GM12878 (cell line): ENCODE results near the gene MARCHF11. TPM values are rescaled to one million over a fixed set of nuclear protein-coding genes. Genes with fewer than 3 reads are reported as not detected.

Experiments used
- ATAC-seq: fragments of 200-7000 bp; cut with Tn5 transposase; 3 replicates; pipeline ENCODE4 v1.9.1; 2020; ENCODE audit warnings: mild to moderate bottlenecking, moderate library complexity
- BruUV-seq: library from RNA; stranded (reverse); fragments of 400-500 nt; replicated peaks from 2 replicates; lab custom pipeline; 2021; lab: Mats Ljungman, UMichigan
- CTCF ChIA-PET: fragments of 300-600 bp; sonication (Branson Sonifier 250); formaldehyde crosslinking; extraction: SDS; loops from one replicate; lab custom pipeline; 2021; ENCODE audit warnings: inconsistent platforms; lab: Yijun Ruan, JAX
- POLR2A ChIA-PET: fragments of 350-600 bp; formaldehyde crosslinking; extraction: SDS; loops from one replicate; lab custom pipeline; 2021; ENCODE audit warnings: inconsistent platforms; lab: Charles Lee
- RAD21 ChIA-PET: fragments of 300-600 bp; sonication (Branson Sonifier 250); formaldehyde crosslinking; loops from one replicate; lab custom pipeline; 2023; ENCODE audit warnings: antibody characterized with exemption; ENCODE audit not compliant: unreplicated experiment; lab: Charles Lee
- SMC1A ChIA-PET: fragments of 300-600 bp; sonication (Branson Sonifier 250); formaldehyde crosslinking; loops from one replicate; lab custom pipeline; 2023; ENCODE audit not compliant: unreplicated experiment, uncharacterized antibody; lab: Charles Lee
- DNase-seq: peaks from one replicate; pipeline ENCODE4 v3.0.0-alpha.2; 2011; ENCODE audit warnings: low read depth, low spot score
- FAIRE-seq: peaks from 3 replicates; lab custom pipeline; 2011; peaks lifted over from hg19 to GRCh38; lab: Jason Lieb, UNC
- H2AFZ ChIP-seq: 2 replicates; pipeline ENCODE4 v1.6.0; 2011; ENCODE audit warnings: low read depth, low read length, control low read depth; ENCODE audit not compliant: control insufficient read depth
- H3K27ac ChIP-seq: 2 replicates; pipeline ENCODE4 v1.5.1; 2011; ENCODE audit warnings: control low read depth; ENCODE audit not compliant: control insufficient read depth, insufficient read depth
- H3K27me3 ChIP-seq, 2 experiments: replicated peaks in 1 of 2; 2 replicates each; pipeline versions ENCODE4 v1.6.0 to v1.6.1; 2011; ENCODE audit warnings: low read length in 1 of 2; ENCODE audit not compliant: control insufficient read depth in 2 of 2, insufficient read depth in 2 of 2
- H3K36me3 ChIP-seq, 2 experiments: 2 replicates each; pipeline ENCODE4 v1.5.1; 2011; ENCODE audit warnings: low read length in 1 of 2; ENCODE audit not compliant: control insufficient read depth in 2 of 2, insufficient read depth in 2 of 2
- H3K4me1 ChIP-seq: 2 replicates; pipeline ENCODE4 v1.6.1; 2011; ENCODE audit warnings: mild to moderate bottlenecking, low read length, moderate library complexity, mixed read lengths; ENCODE audit not compliant: control insufficient read depth, insufficient read depth
- H3K4me2 ChIP-seq: 2 replicates; pipeline ENCODE4 v1.6.0; 2011; ENCODE audit warnings: control low read depth; ENCODE audit not compliant: control insufficient read depth, insufficient read depth
- H3K4me3 ChIP-seq: fragments of 200-600 bp; sonication (generic); 2 replicates; pipeline ENCODE4 v1.5.1; 2016
- H3K79me2 ChIP-seq: 2 replicates; pipeline ENCODE4 v1.6.0; 2011; ENCODE audit warnings: low read length; ENCODE audit not compliant: control insufficient read depth, insufficient read depth
- H3K9ac ChIP-seq: 2 replicates; pipeline ENCODE4 v1.8.0; 2011; ENCODE audit warnings: low read length, control low read depth, mixed read lengths; ENCODE audit not compliant: control insufficient read depth, insufficient read depth
- H3K9me3 ChIP-seq: replicated peaks from 3 replicates; pipeline ENCODE4 v1.5.1; 2011; ENCODE audit warnings: mild to moderate bottlenecking, low read length; ENCODE audit not compliant: control insufficient read depth, insufficient read depth
- H4K20me1 ChIP-seq: 2 replicates; pipeline ENCODE4 v1.6.0; 2011; ENCODE audit not compliant: control insufficient read depth, insufficient read depth
- CREM ChIP-seq: IDR thresholded peaks from 2 replicates; pipeline ENCODE4 v1.6.1; 2014; ENCODE audit warnings: antibody characterized with exemption, low read depth
- KDM1A ChIP-seq: fragments of 200-600 bp; sonication (generic); IDR thresholded peaks from 2 replicates; pipeline ENCODE4 v1.6.1; 2016; ENCODE audit warnings: borderline replicate concordance
- MTA3 ChIP-seq: IDR thresholded peaks from 2 replicates; pipeline ENCODE4 v1.6.1; 2012; ENCODE audit warnings: low read length, inconsistent platforms, borderline replicate concordance
- PAX8 ChIP-seq: fragments of 450-650 bp; IDR thresholded peaks from 2 replicates; pipeline ENCODE4 v1.6.1; 2017; ENCODE audit warnings: mild to moderate bottlenecking, moderate library complexity
- SP1 ChIP-seq: IDR thresholded peaks from one replicate; pipeline ENCODE4 v1.6.1; 2011; ENCODE audit warnings: low read depth, low read length
- ZSCAN29 ChIP-seq: fragments of 450-650 bp; IDR thresholded peaks from 2 replicates; pipeline ENCODE4 v1.6.1; 2017; ENCODE audit warnings: mild to moderate bottlenecking, moderate library complexity
- WGBS: methylation state at CpG from one replicate; pipeline ENCODE4 v1.1.6; 2016; ENCODE audit warnings: low lambda C conversion rate; ENCODE audit not compliant: insufficient replicate concordance, insufficient coverage; ENCODE audit errors: missing lambda C conversion rate; 5-methylcytosine and 5-hydroxymethylcytosine counted together
- in situ Hi-C: fragments of 300-500 bp; cut with MboI; formaldehyde crosslinking; loops from 9 replicates; pipeline ENCODE4 v1.14.3; 2018; ENCODE audit warnings: mixed read lengths
- intact Hi-C: fragments of 100-400 bp; cut with micrococcal nuclease; formaldehyde crosslinking; loops from one replicate; pipeline ENCODE4 v1.14.2; 2022; ENCODE audit not compliant: unreplicated experiment
- polyA plus RNA-seq, 11 experiments: library from polyadenylated mRNA; depleted of rRNA in 4 of 11; unstranded in 6 of 11; stranded (reverse) in 5 of 11; fragments of >200 nt; fragmentation: Nextera tagmentation in 4 of 11; fragmentation: Illumina TruSeq in 1 of 11; extraction: Ambion mirVana in 4 of 11; extraction: Trizol in 1 of 11; gene quantifications; 1 replicate in 1 of 11; 2 replicates in 10 of 11; pipeline versions ENCODE4 v1.2.1 to v1.2.3, GENCODE V29; 2011 to 2016; ENCODE audit warnings: inconsistent platforms in 2 of 11, missing spikeins in 2 of 11, low read depth in 1 of 11
- total RNA-seq, 4 experiments: library from RNA; depleted of rRNA in 3 of 4; stranded (reverse); fragments of >200 nt in 3 of 4; fragmentation: Illumina TruSeq in 1 of 4; extraction: Trizol in 1 of 4; gene quantifications; 2 replicates each; pipeline versions ENCODE4 v1.2.1 to v1.2.3, GENCODE V29; 2013 to 2021
- TF ChIP-seq, protein P1 (sequence below): fragments of 450-650 bp; formaldehyde crosslinking; IDR thresholded peaks from 2 replicates; pipeline ENCODE4 v1.4.0; 2022; ENCODE audit warnings: mild to moderate bottlenecking, moderate library complexity

Gene MARCHF11
- total and polyA plus RNA-seq, 10 of the 15 experiments (the other 5 are each of a cell fraction or from before 2014, with no cell fraction given) = 0.26 TPM; not detected in 9

DNA sequence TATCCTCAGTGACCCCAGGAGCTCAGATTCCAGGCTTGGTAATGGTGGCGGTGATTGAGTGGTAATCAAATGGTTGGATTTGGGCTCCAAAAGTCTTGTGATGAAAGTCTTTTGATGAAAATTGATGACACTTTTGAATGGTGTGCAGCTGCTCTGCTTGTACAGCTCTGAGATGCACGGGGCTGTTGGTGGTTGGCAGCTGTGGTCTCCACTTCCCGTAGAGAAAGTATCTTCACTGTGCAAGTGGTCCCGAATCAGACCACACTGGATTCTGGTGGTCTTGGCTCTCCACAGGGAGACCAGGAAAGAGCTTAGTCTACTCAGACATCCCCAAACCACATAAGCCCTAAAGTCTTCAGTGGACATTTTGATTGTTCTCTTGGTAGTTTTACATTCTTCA, 96.6 kb downstream of the MARCHF11 start:
- POLR2A ChIA-PET = no interaction called here
- RAD21 ChIA-PET = no interaction called here
- H3K79me2 ChIP-seq = no peaks in the 10 kb centered on the region
- SMC1A ChIA-PET = interaction anchor here (0.6 kb wide), 1 partner anchor 35 kb away, joined by 3 read pairs; no protein-coding TSS in a partner anchor
- H3K9me3 ChIP-seq = no peaks in the 10 kb centered on the region
- no peak overlapping the region for H3K27ac ChIP-seq
- no peaks in the 10 kb centered on the region for H3K36me3 ChIP-seq
- BruUV-seq = no TSS peak
- no peak overlapping the region for H2AFZ ChIP-seq
- no peak overlapping the region for H3K9ac ChIP-seq
- TF ChIP-seq KDM1A = no peak
- TF ChIP-seq, protein P1, sequence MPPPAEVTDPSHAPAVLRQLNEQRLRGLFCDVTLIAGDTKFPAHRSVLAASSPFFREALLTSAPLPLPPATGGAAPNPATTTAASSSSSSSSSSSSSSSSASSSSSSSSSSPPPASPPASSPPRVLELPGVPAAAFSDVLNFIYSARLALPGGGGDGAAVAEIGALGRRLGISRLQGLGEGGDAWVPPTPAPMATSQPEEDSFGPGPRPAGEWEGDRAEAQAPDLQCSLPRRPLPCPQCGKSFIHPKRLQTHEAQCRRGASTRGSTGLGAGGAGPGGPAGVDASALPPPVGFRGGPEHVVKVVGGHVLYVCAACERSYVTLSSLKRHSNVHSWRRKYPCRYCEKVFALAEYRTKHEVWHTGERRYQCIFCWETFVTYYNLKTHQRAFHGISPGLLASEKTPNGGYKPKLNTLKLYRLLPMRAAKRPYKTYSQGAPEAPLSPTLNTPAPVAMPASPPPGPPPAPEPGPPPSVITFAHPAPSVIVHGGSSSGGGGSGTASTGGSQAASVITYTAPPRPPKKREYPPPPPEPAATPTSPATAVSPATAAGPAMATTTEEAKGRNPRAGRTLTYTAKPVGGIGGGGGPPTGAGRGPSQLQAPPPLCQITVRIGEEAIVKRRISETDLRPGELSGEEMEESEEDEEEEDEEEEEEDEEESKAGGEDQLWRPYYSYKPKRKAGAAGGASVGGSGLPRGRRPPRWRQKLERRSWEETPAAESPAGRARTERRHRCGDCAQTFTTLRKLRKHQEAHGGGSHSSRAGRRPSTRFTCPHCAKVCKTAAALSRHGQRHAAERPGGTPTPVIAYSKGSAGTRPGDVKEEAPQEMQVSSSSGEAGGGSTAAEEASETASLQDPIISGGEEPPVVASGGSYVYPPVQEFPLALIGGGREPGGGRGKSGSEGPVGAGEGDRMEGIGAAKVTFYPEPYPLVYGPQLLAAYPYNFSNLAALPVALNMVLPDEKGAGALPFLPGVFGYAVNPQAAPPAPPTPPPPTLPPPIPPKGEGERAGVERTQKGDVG (CRISPR knock-in tag) = no peak
- TF ChIP-seq ZSCAN29 = no peak
- no peak for TF ChIP-seq PAX8
- TF ChIP-seq MTA3 = no peak
- TF ChIP-seq CREM = no peak
- TF ChIP-seq SP1 = no peak
- intact Hi-C loops (no loop called here), in situ Hi-C loops (no loop called here)
- H3K4me1 ChIP-seq = no peaks in the 10 kb centered on the region
- no peak for DNase-seq
- CTCF ChIA-PET = interaction anchor here (1.6 kb wide), 1 partner anchor 12 kb away, joined by 3 read pairs; no protein-coding TSS in a partner anchor
- FAIRE-seq = no peak
- H3K4me3 ChIP-seq = no peak overlapping the region
- 23% methylated on average over 4 of the region's 4 CpGs for WGBS
- no peaks in the 10 kb centered on the region for H3K27me3 ChIP-seq
- no peak overlapping the region for H3K4me2 ChIP-seq
- no peak for ATAC-seq
- H4K20me1 ChIP-seq = no peaks in the 10 kb centered on the region
